GM21717 (cell line): ENCODE measurements around the gene FOLR1.

Source experiments
- ATAC-seq: cut with Tn5 transposase; IDR thresholded peaks from one replicate; pipeline ENCODE4 v1.9.1; 2021; ENCODE audit warnings: mild to moderate bottlenecking, moderate library complexity; ENCODE audit not compliant: unreplicated experiment

The FOLR1 gene

DNA sequence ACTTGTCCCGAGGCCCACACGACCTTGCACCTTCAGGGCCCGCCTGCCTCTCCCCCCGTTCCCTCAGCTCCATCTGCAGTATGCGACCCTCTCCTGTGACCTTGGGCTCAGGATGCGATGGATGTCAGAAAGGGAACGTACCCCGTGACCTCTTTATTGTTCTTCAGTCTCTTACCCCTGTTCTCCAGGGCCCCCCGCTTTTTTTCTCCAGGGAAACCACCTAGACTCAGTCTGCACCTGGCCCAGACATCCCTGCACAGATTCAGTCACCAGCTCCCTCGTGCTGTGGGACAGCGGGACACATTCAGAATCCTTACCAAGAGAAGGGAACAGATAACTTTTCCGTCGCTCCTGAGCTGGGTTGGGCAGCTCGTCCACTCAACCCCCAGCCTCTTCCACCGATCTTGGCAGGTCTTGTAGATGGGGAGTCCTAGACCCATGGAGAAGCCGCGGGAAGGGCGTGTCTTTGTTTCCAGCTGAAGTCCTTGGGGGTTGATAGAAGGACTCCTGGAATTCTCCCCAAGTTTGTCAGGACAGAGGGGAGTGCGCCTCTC is 53.4 kb downstream of the FOLR1 start:
- ATAC-seq, result no peak
